ENCODE measurements around the gene ACO1.

DNA sequence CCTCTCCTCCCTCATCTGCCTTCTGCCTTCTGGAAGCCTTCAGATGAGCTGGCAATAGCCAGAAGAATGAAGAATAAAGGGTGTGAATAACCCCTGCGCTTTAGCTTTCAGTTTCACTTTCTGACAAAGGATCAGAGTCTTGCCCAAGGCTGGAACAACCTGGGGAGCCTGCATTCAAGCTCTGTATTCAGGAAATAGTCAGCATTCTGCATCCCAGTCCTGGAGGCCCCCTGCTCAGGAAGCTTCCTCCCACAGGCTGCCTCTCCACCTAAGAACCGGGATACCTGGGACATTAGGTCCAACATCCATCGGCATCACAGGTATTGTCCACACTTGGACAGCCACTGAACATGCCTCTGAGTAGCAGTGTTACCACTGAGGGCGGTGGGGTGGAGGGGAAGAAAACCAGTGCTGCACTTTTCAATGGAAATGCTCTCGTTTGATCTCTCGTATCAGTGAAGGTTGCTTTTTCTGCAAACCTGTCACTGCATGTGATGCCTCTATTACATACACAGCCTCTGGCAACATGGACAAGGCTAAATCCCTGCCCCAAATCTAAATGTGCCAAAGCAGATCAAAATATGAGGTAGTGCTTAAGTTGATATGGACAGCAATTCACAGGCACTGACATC, 39.8 kb upstream of the ACO1 start:
- TF ChIP-seq, protein P1, sequence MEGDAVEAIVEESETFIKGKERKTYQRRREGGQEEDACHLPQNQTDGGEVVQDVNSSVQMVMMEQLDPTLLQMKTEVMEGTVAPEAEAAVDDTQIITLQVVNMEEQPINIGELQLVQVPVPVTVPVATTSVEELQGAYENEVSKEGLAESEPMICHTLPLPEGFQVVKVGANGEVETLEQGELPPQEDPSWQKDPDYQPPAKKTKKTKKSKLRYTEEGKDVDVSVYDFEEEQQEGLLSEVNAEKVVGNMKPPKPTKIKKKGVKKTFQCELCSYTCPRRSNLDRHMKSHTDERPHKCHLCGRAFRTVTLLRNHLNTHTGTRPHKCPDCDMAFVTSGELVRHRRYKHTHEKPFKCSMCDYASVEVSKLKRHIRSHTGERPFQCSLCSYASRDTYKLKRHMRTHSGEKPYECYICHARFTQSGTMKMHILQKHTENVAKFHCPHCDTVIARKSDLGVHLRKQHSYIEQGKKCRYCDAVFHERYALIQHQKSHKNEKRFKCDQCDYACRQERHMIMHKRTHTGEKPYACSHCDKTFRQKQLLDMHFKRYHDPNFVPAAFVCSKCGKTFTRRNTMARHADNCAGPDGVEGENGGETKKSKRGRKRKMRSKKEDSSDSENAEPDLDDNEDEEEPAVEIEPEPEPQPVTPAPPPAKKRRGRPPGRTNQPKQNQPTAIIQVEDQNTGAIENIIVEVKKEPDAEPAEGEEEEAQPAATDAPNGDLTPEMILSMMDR (IDR thresholded peaks at IDR 0.05; ENCODE audit: low read depth, low read length, missing input control) = no peak
- TF ChIP-seq SP1 (IDR thresholded peaks at IDR 0.05) (no peak), HNF4A (conservative IDR thresholded peaks at IDR 0.05) (no peak), TAF1 (conservative IDR thresholded peaks at IDR 0.05) (no peak), JUND (IDR thresholded peaks at IDR 0.05) (no peak), YY1 (IDR thresholded peaks at IDR 0.05) (no peak), FOXA1 (IDR thresholded peaks at IDR 0.05) (no peak), RXRA (IDR thresholded peaks at IDR 0.05) (no peak), RAD21 (IDR thresholded peaks at IDR 0.05) (no peak), GABPA (IDR thresholded peaks at IDR 0.05 in 1 of 2, conservative IDR thresholded peaks at IDR 0.05 in 1 of 2) (no peak)
- TF ChIP-seq, protein P2, sequence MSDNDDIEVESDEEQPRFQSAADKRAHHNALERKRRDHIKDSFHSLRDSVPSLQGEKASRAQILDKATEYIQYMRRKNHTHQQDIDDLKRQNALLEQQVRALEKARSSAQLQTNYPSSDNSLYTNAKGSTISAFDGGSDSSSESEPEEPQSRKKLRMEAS (IDR thresholded peaks at IDR 0.05) = no peak
- TF ChIP-seq, protein P3, sequence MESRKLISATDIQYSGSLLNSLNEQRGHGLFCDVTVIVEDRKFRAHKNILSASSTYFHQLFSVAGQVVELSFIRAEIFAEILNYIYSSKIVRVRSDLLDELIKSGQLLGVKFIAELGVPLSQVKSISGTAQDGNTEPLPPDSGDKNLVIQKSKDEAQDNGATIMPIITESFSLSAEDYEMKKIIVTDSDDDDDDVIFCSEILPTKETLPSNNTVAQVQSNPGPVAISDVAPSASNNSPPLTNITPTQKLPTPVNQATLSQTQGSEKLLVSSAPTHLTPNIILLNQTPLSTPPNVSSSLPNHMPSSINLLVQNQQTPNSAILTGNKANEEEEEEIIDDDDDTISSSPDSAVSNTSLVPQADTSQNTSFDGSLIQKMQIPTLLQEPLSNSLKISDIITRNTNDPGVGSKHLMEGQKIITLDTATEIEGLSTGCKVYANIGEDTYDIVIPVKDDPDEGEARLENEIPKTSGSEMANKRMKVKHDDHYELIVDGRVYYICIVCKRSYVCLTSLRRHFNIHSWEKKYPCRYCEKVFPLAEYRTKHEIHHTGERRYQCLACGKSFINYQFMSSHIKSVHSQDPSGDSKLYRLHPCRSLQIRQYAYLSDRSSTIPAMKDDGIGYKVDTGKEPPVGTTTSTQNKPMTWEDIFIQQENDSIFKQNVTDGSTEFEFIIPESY (IDR thresholded peaks at IDR 0.05) = no peak

Measured in liver (tissue), 3 donors.